ENCODE data around the gene LAMC3. TPM values are rescaled to one million over a fixed set of nuclear protein-coding genes. Genes with fewer than 3 reads are reported as not detected.

The LAMC3 gene
- total RNA-seq, 1 donor from 2014 or later, result 30.1 TPM

DNA sequence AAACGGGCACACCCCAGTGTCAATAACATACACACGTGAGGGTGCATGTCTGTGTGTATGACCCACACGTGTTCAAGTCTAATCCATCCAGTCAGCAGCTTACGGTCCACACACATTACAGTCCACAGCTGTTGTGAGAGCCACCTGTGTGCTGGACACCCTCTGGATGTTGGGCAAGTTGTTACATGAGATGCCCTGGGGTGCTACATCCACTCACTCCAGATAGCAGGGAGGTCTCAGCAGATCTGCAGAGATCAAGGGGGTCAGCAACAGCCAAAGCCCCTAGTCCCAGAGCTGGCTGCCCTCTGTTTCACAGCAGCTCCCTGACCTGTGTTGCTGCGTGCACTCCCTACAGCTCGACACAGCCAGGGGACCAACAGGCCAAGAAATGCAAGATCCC is 83.1 kb downstream of the LAMC3 start:
- TF ChIP-seq CTCF (IDR thresholded peaks at IDR 0.05; ENCODE audit: unreplicated experiment), result no peak
- Mint-ChIP-seq H3K4me1 (ENCODE audit: unreplicated experiment) (peaks cover 5% of the 10 kb centered on the region), H3K27ac (ENCODE audit: unreplicated experiment) (no peak overlapping the region), H3K36me3 (ENCODE audit: low read depth, unreplicated experiment) (peaks cover 3% of the 10 kb centered on the region), H3K4me3 (ENCODE audit: unreplicated experiment) (no peak overlapping the region), H3K9me3 (ENCODE audit: unreplicated experiment) (no peaks in the 10 kb centered on the region), H3K27me3 (ENCODE audit: unreplicated experiment) (peaks cover 14% of the 10 kb centered on the region)
- no peak for DNase-seq (ENCODE audit: low spot score)

- no peak for TF ChIP-seq CTCF (IDR thresholded peaks at IDR 0.05; ENCODE audit: unreplicated experiment)
- DNase-seq (ENCODE audit: low spot score), result no peak
- Mint-ChIP-seq H3K36me3 (ENCODE audit: low read depth, unreplicated experiment) (peaks cover 7% of the 10 kb centered on the region), H3K9me3 (ENCODE audit: unreplicated experiment) (no peaks in the 10 kb centered on the region), H3K4me3 (ENCODE audit: unreplicated experiment) (no peak overlapping the region), H3K27ac (ENCODE audit: unreplicated experiment) (no peak overlapping the region), H3K4me1 (ENCODE audit: unreplicated experiment) (peaks cover 11% of the 10 kb centered on the region), H3K27me3 (ENCODE audit: unreplicated experiment) (peaks cover 17% of the 10 kb centered on the region)
These were observed 83.8 kb downstream of the LAMC3 start for GRCh38 chr9:131092548-131093440.

GRCh38 chr9:131094015-131094414 is 85.0 kb downstream of the LAMC3 start:
- Mint-ChIP-seq H3K27me3 (ENCODE audit: unreplicated experiment) (peaks cover 17% of the 10 kb centered on the region), H3K4me3 (ENCODE audit: unreplicated experiment) (no peak overlapping the region), H3K4me1 (ENCODE audit: unreplicated experiment) (peaks cover 11% of the 10 kb centered on the region), H3K36me3 (ENCODE audit: low read depth, unreplicated experiment) (peaks cover 4% of the 10 kb centered on the region), H3K9me3 (ENCODE audit: unreplicated experiment) (no peaks in the 10 kb centered on the region), H3K27ac (ENCODE audit: unreplicated experiment) (no peak overlapping the region)
- DNase-seq (ENCODE audit: low spot score), result no peak
- no peak for TF ChIP-seq CTCF (IDR thresholded peaks at IDR 0.05; ENCODE audit: unreplicated experiment)

- H3K36me3 Mint-ChIP-seq (ENCODE audit: low read depth, unreplicated experiment), result peaks cover 4% of the 10 kb centered on the region
- H3K9me3 Mint-ChIP-seq (ENCODE audit: unreplicated experiment), result no peaks in the 10 kb centered on the region
- H3K4me1 Mint-ChIP-seq (ENCODE audit: unreplicated experiment), result peaks cover 11% of the 10 kb centered on the region
- no peak for DNase-seq (ENCODE audit: low spot score)
- no peak overlapping the region for H3K4me3 Mint-ChIP-seq (ENCODE audit: unreplicated experiment)
- TF ChIP-seq CTCF (IDR thresholded peaks at IDR 0.05; ENCODE audit: unreplicated experiment), result no peak
- no peak overlapping the region for H3K27ac Mint-ChIP-seq (ENCODE audit: unreplicated experiment)
- H3K27me3 Mint-ChIP-seq (ENCODE audit: unreplicated experiment), result peaks cover 17% of the 10 kb centered on the region
These were observed 85.6 kb downstream of the LAMC3 start for GRCh38 chr9:131094622-131095021.

DNA sequence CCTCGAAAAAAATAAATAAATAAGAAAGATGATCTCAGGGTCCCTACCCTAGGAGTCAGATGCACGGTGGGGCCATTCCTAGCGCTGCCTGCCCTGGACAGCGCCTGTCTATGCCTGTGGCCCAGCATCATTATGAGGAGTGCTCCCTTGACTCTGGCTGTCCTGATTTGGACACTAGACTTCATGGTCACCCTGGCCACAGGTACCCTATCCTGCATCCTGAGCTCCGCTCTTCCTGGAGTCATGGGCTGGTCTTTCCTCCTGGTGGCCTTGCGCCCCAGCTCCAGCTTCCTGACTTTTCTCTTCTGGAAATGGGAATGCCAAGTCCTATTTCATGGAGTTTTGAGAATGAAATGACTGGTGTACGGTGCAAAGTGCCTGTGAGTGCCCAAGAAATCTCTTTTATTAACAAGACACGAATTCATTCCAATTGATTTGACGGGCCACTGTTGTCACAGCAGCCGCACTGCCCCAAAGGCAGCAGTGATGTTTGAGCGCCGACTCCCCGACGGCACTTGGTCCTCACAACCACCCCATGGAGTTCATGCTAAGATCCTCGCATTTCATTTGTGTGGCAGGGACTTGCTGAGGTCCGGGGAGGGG is 86.8 kb downstream of the LAMC3 start:
- Mint-ChIP-seq H3K27me3 (ENCODE audit: unreplicated experiment) (peaks cover 17% of the 10 kb centered on the region), H3K9me3 (ENCODE audit: unreplicated experiment) (no peaks in the 10 kb centered on the region), H3K27ac (ENCODE audit: unreplicated experiment) (peak overlapping the region; percentile 43), H3K4me1 (ENCODE audit: unreplicated experiment) (peaks cover 11% of the 10 kb centered on the region), H3K4me3 (ENCODE audit: unreplicated experiment) (peak overlapping the region; percentile 83), H3K36me3 (ENCODE audit: low read depth, unreplicated experiment) (peaks cover 4% of the 10 kb centered on the region)
- no peak for DNase-seq (ENCODE audit: low spot score)
- TF ChIP-seq CTCF (IDR thresholded peaks at IDR 0.05; ENCODE audit: unreplicated experiment), result no peak
